ENCODE data around the gene PI4K2B. TPM values are rescaled to one million over a fixed set of nuclear protein-coding genes. Genes with fewer than 3 reads are reported as not detected.

PI4K2B gene
- total RNA-seq, 1 experiment from 2014 or later: 13.3 TPM

DNA sequence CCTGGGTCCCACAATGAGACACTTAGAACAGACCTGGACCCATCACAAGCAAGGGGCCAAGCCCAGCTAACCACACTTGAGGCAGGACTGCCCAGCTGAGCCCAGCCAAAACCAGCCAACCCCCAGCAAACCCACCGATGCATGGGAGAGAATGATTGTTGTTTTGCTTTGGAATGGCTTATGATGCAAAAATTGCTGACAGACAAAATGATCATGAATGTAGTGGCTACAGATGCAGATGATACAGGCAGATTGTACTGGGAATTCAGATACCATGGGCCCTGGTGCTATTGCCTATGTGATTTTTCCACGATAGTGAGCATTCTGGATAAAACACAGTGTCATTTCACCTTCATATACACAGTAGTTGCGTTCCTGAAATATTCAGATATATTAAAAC lies 69.7 kb downstream of the PI4K2B start:
- Histone ChIP-seq H3K9me2 (replicated peaks; ENCODE audit: low read length) (no peaks in the 10 kb centered on the region), H3K9me3 (ENCODE audit: low read length) (no peaks in the 10 kb centered on the region), H3F3A (ENCODE audit: low read length, unreplicated experiment) (no peaks in the 10 kb centered on the region), H3K4me2 (ENCODE audit: low read length) (no peak overlapping the region), H3K4me1 (ENCODE audit: insufficient read depth, low read length) (peaks cover 13% of the 10 kb centered on the region), H3K27me3 (ENCODE audit: low read length) (no peaks in the 10 kb centered on the region), H4K20me1 (ENCODE audit: low read length) (no peaks in the 10 kb centered on the region), H3K9ac (ENCODE audit: low read length) (no peak overlapping the region), H3K79me2 (ENCODE audit: low read length) (no peaks in the 10 kb centered on the region), H3K27ac (ENCODE audit: low read length) (no peak overlapping the region), H3K36me3 (ENCODE audit: low read depth, low read length) (no peaks in the 10 kb centered on the region), H3K4me3 (ENCODE audit: low read length) (no peak overlapping the region), H2AFZ (ENCODE audit: low read length) (no peak overlapping the region)
- DNase-seq (no peak), ATAC-seq (no peak)
- ChIA-PET CTCF (no interaction called here), POLR2A (ENCODE audit: unreplicated experiment) (no interaction called here)
- intact Hi-C loops (cut with micrococcal nuclease): no loop called here
- BruUV-seq (replicated peaks): no TSS peak
- TF ChIP-seq EZH2phosphoT487 (IDR thresholded peaks at IDR 0.05; ENCODE audit: borderline replicate concordance, low read length) (no peak), EZH2 (IDR thresholded peaks at IDR 0.05; ENCODE audit: low read length, unreplicated experiment) (no peak)
- TF ChIP-seq, protein P1, sequence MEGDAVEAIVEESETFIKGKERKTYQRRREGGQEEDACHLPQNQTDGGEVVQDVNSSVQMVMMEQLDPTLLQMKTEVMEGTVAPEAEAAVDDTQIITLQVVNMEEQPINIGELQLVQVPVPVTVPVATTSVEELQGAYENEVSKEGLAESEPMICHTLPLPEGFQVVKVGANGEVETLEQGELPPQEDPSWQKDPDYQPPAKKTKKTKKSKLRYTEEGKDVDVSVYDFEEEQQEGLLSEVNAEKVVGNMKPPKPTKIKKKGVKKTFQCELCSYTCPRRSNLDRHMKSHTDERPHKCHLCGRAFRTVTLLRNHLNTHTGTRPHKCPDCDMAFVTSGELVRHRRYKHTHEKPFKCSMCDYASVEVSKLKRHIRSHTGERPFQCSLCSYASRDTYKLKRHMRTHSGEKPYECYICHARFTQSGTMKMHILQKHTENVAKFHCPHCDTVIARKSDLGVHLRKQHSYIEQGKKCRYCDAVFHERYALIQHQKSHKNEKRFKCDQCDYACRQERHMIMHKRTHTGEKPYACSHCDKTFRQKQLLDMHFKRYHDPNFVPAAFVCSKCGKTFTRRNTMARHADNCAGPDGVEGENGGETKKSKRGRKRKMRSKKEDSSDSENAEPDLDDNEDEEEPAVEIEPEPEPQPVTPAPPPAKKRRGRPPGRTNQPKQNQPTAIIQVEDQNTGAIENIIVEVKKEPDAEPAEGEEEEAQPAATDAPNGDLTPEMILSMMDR (conservative IDR thresholded peaks at IDR 0.05; ENCODE audit: low read depth, low read length): no peak

DNA sequence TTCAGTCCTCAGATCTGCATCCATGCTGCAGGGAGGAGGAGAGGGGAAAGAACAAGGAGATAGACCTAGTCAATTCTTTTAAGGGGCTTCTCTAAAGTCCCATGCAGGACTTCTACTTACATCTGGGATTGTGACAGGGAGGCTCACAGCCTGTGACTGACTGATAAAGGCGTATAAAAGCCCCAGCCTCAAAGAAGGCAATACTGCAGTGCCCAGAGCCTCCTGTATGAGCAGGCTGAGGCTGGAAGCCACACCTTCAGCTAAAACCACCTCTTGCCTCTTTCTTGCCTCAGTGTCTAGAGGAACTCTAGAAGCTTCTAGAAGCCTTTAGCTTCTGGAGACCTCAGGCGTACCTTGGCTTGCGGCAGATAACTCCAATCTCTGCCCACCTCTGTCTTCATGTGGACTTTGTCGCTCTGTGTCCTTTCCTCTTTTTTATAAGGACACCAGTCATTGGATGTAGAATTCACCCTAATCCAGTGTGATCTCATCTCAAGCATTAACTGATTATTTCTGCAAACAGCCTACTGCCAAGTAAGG lies 72.8 kb downstream of the PI4K2B start:
- Histone ChIP-seq H3K36me3 (ENCODE audit: low read depth, low read length) (no peaks in the 10 kb centered on the region), H3K79me2 (ENCODE audit: low read length) (no peaks in the 10 kb centered on the region), H3K4me2 (ENCODE audit: low read length) (no peak overlapping the region), H3F3A (ENCODE audit: low read length, unreplicated experiment) (no peaks in the 10 kb centered on the region), H3K4me1 (ENCODE audit: insufficient read depth, low read length) (no peaks in the 10 kb centered on the region), H3K9me3 (ENCODE audit: low read length) (no peaks in the 10 kb centered on the region), H3K9ac (ENCODE audit: low read length) (no peak overlapping the region), H2AFZ (ENCODE audit: low read length) (no peak overlapping the region), H3K4me3 (ENCODE audit: low read length) (no peak overlapping the region), H3K27me3 (ENCODE audit: low read length) (no peaks in the 10 kb centered on the region), H3K27ac (ENCODE audit: low read length) (no peak overlapping the region), H4K20me1 (ENCODE audit: low read length) (no peaks in the 10 kb centered on the region), H3K9me2 (replicated peaks; ENCODE audit: low read length) (no peaks in the 10 kb centered on the region)
- ATAC-seq (no peak), DNase-seq (no peak)
- BruUV-seq (replicated peaks): no TSS peak
- ChIA-PET CTCF (no interaction called here), POLR2A (ENCODE audit: unreplicated experiment) (no interaction called here)
- no peak for TF ChIP-seq EZH2 (IDR thresholded peaks at IDR 0.05; ENCODE audit: low read length, unreplicated experiment)
- no peak for TF ChIP-seq EZH2phosphoT487 (IDR thresholded peaks at IDR 0.05; ENCODE audit: borderline replicate concordance, low read length)
- TF ChIP-seq, protein P1 (conservative IDR thresholded peaks at IDR 0.05; ENCODE audit: low read depth, low read length): no peak
- intact Hi-C loops (cut with micrococcal nuclease): no loop called here

DNA sequence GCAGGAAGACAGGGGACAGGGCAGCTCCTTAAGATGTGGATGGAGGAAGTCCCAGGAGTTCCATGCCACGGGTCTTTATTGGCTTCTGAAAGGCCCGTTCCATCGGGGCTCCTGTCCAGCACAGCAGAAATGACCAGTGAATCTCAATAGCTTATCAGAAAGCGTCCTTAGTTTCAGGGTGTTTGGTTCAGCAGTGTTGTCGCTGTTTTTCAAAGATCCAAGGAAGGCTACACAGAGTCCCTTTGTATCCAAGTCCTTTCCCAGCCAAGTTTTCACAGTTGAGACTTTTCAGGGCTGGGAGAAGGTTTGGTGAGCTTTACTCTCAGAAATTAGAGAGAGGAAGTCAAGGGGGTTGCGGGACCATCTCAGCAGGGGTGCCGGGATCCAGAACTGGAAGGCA lies 73.8 kb downstream of the PI4K2B start:
- no peak overlapping the region for H3K4me2 ChIP-seq (ENCODE audit: low read length)
- peaks cover 4% of the 10 kb centered on the region; the same call in 1 of the 2 replicates for H3K4me1 ChIP-seq (ENCODE audit: insufficient read depth, low read length)
- no peaks in the 10 kb centered on the region for H3K36me3 ChIP-seq (ENCODE audit: low read depth, low read length)
- ATAC-seq (no peak), DNase-seq (no peak)
- no peaks in the 10 kb centered on the region for H4K20me1 ChIP-seq (ENCODE audit: low read length)
- POLR2A ChIA-PET (ENCODE audit: unreplicated experiment): no interaction called here
- H3K4me3 ChIP-seq (ENCODE audit: low read length): no peak overlapping the region
- CTCF ChIA-PET: no interaction called here
- no peaks in the 10 kb centered on the region for H3F3A ChIP-seq (ENCODE audit: low read length, unreplicated experiment)
- intact Hi-C loops (cut with micrococcal nuclease): no loop called here
- H3K27me3 ChIP-seq (ENCODE audit: low read length): no peaks in the 10 kb centered on the region
- no peak overlapping the region for H3K27ac ChIP-seq (ENCODE audit: low read length)
- no TSS peak for BruUV-seq (replicated peaks)
- no peaks in the 10 kb centered on the region for H3K9me2 ChIP-seq (replicated peaks; ENCODE audit: low read length)
- TF ChIP-seq, protein P1 (conservative IDR thresholded peaks at IDR 0.05; ENCODE audit: low read depth, low read length): no peak
- H3K9ac ChIP-seq (ENCODE audit: low read length): no peak overlapping the region
- no peak overlapping the region for H2AFZ ChIP-seq (ENCODE audit: low read length)
- H3K79me2 ChIP-seq (ENCODE audit: low read length): no peaks in the 10 kb centered on the region
- H3K9me3 ChIP-seq (ENCODE audit: low read length): no peaks in the 10 kb centered on the region
